HG03378 (cell line): Measurements from ENCODE around the gene ROS1.
"Not testable (repeated sequence)": the region's sequence is repeated elsewhere in the genome, so short reads cannot be mapped to it uniquely, and the experiment has no call there.

Experiments
- ATAC-seq: cut with Tn5 transposase; IDR thresholded peaks from one replicate; pipeline ENCODE4 v1.9.1; 2021; ENCODE audit warnings: mild to moderate bottlenecking, moderate library complexity; ENCODE audit not compliant: unreplicated experiment

The ROS1 gene

DNA sequence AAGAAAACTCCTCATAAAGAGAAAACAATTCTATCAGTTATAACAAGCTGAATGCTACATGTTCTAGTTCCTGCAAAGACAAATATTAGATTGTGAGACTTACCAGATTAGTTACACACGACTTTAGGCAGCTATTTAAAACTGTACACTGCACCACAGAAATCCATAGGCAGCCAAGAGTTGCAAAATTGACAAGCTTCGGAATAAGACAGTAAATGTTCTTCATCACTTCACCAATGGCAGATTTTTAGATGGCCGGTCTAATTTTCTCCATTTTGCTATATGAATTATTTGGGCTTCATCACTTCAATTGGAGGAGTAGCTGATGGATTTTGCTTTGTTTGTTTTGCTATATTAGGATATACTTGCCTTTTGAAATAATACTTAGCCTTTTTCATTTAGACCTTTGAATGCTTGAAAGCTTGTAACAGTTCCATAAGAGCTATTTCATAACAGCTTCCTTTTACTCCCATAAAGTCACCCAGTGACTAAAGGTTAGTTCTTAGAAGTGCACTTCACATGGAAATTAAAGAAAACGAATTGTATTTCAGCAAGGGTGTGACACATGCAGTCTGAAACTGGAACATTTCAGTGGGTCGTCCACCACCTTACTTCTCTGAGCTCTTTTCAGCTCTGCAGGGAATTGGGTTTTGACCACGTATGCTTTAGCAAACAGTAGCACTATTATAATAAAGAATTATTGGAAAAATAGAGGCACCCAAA lies at the start of gene ROS1:
ROS1 (minus strand) TSS at position 512 of the 723 bp plus-strand sequence; CDS start at position 226, 286 bp downstream.
- ATAC-seq: no peak

DNA sequence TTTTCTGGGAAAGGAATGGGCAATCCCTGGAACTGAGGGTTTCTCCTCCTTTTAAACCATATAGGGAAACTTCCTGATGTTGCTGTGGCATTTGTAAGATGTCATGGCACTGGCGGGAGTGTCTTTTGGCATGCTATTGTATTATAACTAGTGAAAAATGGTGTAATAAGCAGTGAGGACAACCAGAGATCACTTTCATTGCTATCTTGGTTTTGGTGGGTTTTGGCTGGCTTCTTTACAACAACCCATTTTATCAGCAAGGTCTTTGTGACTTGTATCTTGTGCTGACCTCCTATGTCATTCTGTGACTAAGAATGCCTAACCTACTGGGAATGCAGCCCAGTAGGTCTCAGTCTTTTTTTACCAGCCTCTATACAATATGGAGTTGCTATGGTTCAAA lies 47.7 kb upstream of the ROS1 start:
- ATAC-seq: no peak

DNA sequence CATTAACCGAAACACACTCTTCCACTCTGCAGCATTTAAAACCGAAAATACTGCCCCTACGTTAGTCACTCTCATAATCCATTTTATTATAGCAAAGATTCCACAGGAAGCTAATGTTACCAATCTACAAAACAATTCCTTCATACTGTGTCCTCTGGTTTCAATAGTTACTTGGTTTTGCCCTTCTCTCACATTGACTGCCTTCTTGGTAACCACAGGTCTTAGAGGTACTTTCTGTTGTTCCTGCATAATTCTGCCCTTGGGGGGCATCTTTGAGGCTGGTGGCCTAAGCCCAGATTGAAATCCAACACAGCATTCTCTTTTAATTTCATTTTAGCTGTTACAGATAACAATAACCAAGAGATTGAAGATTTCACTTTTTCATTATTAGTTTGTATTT lies 46.9 kb upstream of the ROS1 start:
- ATAC-seq: no peak

DNA sequence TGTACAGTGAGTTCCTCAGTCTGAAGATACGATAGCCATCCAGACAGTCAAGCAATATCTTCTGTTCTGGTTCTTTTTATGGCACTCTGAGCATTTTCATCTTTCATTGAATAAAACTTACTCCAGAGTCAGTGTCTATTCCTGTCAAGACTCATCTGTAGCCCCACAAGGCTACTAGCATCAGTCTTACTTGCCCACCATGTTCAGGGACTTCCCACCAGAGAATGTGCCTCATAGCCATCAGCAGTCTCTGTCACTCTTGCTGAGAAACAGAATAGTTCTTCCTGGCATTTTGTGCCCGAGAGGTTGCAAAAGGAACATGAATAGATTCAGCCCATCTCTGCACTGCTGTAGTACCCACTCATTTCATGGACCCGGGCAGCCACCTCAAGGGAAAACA lies 44.0 kb upstream of the ROS1 start:
- no peak for ATAC-seq

DNA sequence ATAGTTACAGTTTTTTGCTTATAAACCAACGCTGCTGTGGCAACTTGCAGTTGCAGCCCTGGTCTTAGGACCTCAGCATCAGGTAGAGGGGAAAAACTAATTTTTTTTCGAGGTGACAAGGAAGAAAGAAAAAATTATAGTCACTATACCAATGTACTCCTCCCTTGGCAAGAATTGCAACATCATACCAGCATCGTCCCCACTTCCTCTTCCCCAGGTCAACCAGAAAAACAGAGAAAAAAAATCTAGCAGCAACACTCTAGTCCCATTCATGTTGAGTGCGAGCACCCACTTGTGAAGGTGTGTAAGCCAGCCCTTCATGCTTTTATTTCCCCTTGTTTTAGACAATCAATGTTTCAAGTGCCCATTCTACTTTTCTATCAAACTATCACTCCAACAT lies 43.6 kb upstream of the ROS1 start:
- ATAC-seq: no peak

DNA sequence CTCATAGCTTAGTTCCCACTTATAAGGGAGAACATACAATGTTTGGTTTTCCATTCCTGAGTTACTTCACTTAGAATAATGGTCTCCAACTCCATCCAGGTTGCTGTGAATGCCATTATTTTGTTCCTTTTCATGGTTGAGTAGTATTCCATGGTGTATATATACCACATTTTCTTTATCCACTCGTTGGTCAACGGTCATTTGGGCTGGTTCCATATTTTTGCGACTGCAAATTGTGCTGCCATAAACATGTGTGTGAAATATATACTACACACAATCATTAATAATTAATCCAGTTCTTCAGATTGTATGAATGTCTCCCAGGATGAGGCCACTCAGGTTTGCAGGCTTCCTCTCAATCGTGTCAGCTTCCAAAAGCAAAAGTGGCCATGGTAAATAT lies 42.8 kb upstream of the ROS1 start:
- not testable (repeated sequence) for ATAC-seq

DNA sequence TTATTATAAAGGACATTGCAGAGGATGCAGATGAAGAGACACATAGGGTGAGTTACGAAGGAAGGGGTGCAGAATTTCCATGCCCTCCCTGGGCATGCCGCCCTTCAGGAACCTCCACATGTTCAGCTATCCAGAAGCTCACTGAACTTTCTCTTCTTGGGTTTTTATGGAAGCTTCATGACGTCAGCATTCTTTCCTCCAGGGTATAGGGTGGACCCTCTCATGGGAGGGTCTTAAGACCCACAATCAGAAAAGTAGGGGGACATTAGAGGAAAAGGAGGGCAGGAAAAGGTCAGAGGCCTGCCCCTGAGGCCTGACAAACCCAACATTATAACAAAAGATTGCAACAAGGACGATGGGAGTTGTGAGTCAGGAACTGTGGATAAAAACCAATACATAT lies 42.1 kb upstream of the ROS1 start:
- no peak for ATAC-seq

DNA sequence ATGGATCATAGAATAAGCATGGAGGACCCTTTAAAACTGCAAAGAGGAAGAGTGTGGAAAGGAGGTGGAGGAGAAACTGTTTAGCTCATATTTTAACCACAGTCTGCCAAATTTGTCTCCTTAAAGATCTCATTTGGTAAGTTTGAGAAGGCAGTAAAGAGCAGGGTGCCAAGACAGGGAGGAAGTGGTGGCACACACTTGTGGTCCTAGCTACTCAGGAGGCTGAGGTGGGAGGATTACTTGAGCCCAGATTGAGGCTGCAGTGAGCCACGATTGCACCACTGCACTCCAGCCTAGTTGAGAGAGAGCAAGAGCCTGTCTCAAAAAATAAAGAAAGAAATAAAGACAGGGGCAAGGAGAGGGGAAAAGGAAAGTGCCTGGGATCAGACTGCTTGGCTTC lies 39.9 kb upstream of the ROS1 start:
- no peak for ATAC-seq

DNA sequence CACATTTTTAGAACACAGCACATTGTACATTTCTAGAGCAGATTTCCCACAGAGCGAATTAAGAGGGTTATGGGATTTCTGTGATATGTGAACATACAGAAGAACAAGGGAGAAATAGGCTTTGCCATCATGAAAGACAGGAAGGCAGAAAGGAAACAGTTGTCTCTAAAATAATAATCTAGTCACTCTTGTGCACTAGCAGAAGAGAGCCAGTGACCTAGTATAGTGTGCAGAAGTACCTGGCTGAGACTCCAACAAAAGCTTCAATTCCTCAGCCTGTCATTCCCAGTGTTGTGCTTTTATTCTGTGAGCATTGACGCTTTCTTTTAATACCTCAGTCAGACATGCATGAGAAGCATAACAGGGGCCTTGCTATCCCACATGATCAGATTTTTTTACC lies 39.0 kb upstream of the ROS1 start:
- ATAC-seq: no peak

DNA sequence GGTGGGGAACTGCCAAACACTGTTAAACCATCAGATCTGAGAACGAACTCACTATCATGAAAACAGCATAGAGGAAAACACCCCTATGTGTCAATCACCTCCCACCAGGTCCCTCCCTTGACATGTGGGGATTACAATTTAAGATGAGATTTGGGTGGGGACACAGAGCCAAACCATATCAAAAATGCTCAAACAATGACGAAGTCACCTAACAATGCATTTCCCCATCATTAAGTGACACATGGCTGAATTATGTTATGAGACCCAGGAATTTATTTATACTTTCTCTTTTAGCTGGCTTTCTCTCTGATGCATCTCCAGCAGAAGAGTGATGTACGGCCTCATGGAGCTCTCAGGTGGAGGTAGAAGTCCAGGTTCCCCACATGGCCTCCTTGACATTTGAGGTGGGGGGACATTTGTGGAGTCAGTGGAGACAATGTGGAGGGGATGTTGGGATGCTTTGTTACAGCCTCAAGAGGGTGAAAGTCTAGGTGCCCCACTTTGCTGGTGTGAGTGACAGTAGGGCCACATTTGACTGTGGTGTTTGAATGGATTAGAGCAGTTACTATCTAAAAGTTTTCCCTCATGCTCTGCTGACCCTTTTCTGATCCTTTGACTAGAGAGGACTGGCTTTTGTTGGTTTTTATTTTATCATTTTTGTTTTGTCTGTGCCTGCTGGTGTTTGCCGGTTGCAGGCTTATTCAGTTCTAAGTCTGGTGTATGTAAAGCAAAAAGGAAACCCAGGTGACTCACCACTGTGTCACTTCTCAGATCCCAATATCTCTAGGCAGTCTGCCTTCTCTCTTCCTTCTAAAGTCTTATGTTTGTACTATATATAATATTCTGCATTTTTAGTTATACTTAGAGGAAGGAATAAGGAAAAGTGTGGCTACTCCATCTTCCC lies 38.3 kb upstream of the ROS1 start:
- ATAC-seq: no peak

DNA sequence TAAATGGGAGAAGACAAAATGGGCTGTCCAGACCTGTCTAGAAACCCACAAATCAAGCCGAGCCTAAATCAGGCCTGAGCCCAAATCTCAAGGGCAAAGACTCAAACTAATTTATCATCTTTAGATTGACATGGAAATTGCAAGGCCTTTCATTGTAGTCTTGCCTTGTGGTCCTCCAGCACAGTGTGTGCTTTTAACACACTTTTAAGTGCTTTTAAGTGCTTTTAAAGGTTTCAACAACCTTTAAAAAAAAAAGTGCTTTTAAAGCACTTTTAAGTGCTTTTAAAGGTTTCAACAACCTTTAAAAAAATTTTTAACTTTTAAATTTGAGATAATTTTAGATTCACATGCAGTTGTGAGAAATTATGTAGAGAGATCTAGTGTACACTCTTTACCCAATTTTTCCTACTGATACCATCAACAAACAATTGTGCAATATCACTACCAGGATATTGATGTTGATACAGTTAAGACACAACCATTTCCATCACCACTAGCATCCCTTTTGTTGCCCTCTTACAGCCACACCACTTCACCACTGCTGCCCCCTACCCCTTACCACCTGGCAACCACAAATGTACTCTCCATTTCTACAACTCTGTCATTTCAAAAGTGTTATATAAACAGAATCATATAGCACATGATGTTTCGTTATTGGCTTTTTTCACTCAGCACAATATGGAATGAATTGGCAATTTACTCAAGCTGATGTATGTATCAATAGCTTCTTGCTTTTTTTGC lies 33.6 kb upstream of the ROS1 start:
- no peak for ATAC-seq

DNA sequence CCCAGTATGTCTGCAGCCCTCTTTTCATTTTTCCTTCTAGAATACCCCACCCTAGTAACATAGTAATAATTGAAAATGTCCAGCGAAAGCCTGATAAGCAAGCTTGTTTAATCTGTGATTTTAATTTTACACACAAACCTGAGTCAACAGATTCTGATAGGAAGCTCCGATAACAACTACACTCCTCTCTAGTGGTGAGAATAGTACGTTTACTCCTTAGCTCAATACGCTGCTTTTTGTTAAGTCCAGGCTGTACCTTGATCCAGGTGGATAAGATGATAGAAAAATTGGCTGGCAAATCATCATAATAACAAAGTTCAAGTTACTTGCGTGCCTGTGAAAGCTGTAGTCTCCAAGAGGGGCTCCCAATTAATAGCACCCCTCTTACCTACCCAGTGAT lies 31.3 kb upstream of the ROS1 start:
- no peak for ATAC-seq

DNA sequence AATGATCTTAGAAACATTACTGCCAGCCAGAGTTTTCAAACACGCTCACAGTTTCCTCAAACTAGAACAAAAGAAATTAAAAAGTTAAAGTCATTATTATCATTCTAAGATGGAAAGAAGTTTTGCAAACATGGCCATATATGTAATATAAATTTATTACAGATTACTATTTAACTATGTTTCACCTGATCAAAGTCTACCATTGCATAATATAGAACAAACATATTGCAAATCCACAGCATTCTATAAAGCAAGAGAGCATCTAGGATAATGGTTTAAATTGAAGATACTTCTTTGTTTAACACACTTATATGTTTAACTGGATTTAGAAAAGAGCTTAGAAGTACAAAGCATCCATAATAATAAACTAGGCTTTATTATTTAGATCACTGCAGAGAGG lies 30.5 kb upstream of the ROS1 start:
- no peak for ATAC-seq

DNA sequence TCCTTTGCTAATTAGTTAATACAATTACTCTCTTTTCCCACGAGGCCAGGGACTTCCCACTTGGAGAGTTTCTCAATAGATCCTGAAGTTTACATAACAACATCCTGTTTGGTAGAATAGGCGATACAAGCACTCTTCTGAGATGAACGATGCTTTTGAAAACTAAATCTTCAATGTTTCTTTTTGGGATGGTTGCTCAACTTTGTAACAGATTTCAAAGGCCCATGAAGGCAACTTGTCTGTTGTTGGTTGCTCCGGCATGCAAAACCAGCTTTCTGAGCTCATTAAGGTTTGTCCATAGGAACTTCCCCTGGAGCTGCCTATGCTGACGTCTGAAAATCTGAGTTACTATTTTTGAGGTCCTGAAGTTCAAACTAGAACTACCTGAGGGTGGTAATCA lies 25.9 kb upstream of the ROS1 start:
- ATAC-seq: no peak

DNA sequence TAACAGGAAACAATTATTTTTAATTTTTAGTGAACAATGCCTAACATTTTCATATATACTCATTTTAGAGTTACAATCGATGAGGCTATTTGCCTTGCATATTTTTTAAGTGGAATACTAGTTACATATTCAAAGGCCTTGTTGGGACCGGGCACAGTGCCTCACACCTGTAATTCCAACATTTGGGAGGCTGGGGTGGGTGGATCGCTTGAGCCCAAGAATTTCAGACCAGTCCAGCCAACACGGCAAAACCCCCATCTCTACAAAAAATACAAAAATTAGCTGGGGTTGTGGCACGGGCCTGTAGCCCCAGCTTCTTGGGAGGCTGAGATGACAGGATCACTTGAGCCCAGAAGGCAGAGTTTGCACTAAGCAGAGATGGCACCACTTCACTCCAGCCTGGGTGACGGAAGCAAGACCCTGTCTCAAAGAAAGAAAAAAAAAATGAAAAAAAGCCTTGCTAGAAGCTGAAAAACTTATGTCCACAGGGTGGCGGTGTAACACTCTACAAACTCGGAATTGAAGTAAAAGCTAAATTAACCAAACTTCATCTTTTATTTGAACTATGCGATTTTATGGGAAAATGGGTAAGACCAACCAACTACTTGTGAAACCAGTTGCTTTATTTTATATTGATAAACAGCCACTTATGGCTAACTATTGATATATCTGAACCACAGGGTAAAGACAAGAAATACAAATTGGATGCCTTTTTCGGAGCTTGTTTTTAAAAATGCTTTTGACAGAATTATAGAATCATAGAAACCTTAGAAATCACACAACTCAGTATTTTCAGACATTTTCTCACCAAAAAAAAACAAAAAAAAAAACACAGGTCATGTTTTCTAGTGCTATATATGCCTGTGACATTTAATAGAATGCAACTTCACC lies 24.1 kb upstream of the ROS1 start:
- ATAC-seq: peak; percentile 62

DNA sequence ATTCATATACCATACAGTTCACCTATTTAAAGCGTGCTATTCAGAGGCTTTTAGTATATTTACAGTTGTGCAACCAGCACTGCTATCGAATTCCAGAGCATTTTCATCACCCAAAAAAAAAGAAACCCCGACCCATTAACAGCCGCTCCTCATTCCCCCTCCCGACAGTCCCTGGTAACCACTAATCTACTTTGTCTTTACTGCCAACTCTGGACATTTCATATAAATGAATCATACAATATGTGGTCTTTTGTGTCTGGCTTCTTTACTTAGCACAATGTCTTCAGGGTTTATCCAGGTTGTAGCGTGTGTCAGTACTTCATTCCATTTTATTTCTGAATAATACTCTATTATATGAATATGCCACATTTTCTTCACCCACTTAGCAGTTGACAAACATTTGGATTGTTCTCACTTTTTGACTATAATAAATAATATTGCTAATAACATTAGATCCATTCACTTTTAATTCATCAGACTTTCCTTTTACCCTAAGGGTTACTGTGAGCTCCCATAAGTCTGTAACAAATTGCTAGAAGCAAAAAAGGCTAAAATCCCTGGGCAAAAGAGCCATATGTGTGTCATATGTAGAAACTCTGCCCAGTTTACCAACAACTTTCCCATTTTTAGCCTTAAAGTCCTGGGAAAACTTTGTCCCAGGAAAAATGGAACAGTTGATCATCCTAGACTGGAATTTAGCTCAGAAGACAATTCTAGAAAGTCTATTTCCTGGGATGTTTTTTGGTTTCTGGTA lies 23.2 kb upstream of the ROS1 start:
- no peak for ATAC-seq

DNA sequence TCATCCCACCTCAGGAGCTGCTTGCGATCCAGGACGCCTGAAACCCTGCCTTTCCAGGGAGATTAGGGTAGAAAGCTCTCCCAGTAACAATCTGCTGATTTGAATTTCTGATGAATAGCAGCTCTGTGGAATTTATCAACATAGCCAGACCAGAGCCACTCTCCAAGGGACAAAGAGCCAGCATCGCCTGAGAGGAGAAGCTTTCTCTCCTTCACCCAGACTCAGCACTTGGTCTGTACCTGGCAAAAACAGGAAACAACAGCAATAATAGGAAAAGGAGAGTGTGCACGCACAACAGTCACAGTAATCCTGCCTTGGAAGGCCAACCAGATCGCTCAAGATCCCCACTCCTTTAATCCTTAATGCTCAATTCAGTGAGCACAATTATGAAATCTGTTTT lies 22.3 kb upstream of the ROS1 start:
- no peak for ATAC-seq

DNA sequence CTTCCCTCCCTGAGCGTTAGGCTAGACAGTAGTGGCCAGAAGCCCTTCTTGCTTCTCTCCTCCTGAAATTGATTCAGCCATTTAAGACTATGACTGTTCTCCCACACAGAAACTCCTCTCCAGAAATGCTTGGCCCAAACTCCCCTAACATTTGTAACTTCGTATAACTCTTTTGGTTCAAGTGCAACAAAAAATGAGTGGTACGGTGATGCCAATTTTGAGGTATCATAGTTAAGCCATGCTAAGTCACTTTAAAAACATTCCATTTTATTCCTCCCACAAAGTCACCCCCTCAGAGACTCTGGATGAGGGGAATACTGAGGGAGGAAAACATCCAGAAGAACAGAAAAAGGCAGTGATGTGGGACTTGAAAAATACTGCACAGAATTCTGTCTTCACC lies 21.1 kb upstream of the ROS1 start:
- no peak for ATAC-seq

DNA sequence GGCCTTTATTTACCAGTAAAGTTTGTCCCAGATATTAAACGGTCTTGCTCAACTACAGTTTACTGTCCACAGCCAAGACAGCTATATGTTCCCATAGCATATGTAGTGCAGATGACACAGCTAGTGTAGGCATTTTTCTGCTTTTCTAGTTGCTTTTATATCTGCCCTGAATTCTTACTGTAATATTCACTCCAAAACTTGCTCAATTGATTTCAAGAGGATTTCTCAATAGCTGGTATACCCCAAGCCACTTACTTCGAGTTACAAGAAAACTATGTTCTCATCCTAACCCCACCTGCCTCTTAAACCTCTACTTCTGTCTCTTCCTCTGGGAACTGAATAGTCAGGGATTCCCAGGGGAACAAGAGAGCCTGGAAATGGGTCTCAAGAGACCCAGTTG lies 18.9 kb upstream of the ROS1 start:
- no peak for ATAC-seq

DNA sequence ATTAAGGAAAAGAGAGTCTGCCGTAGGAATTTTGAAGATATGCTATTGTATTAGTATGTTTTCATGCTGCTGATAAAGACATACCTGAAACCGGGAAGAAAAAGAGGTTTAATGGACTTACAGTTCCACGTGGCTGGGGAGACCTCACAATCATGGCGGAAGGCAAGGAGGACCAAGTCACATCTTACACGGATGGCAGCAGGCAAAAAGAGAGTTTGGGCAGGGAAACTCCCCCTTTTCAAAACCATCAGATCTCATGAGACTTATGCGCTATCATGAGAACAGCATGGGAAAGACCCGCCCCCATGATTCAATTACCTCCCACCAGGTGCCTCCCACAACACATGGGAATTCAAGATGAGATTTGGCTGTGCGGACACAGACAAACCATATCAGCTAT lies 16.6 kb upstream of the ROS1 start:
- ATAC-seq: not testable (repeated sequence)
